Putamen (tissue), 1 donor: Measurements from ENCODE around the gene FAM222B.
A peak's percentile ranks its signal among the peaks of the same experiment; 100 is the strongest.
"Not testable (repeated sequence)": the region's sequence is repeated elsewhere in the genome, so short reads cannot be mapped to it uniquely, and the experiment has no call there.

Experiments used
- DNase-seq: peaks from one replicate; pipeline ENCODE4 v3.0.0-alpha.2; 2016; ENCODE audit warnings: low spot score

FAM222B gene

GRCh38 chr17:28871056-28871579 lies 28.5 kb upstream of the FAM222B start:
- DNase-seq, result no peak

DNA sequence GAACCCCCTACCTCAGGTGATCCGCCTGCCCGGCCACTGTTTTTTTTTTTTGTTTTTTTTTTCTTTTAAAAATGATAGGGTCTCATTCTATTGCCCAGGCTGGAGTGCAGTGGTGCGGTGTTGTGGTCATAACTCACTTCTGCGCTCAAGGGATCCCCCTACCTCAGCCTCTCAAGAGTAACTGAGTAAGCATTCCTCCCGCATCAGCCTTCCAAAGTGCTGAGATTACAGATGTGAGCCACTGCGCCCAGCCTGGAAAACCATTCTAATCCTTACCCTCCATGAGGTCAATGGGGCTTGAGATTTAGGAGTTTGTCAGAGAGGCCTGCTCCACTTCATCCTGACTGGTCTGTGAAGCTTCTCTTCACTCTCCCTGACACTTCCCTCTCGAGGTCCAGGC lies 24.7 kb upstream of the FAM222B start:
- DNase-seq, result no peak

DNA sequence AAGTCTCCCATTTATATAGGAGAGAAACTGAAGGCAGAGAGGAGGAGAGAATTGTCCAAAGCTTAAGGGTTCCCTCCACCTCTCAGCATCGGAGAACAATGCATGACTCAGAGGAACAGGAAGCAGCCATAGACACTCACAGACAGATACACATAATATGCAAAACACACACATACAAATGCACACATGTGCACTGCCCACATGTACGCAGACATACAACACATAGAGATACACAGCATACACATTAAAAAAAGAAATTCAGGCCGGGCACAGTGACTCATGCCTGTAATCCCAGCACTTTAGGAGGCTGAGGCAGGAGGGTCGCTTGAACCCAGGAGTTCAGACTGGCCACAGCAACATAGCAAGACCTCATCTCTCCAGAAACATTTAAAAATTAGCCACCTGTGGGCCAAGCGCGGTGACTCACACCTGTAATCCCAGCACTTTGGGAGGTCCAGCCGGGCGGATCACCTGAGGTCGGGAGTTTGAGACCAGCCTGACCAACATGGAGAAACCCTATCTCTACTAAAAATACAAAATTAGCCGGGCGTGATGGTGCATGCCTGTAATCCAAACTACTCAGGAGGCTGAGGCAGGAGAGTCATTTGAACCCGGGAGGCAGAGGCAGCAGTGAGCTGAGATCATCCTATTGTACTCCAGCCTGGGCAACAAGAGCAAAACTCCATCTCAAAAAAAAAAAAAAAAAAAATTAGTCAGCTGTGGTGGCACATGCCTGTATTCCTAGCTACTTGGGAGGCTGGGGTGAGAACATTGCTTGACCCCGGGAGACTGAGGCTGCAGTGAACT lies 23.6 kb upstream of the FAM222B start:
- no peak for DNase-seq

DNA sequence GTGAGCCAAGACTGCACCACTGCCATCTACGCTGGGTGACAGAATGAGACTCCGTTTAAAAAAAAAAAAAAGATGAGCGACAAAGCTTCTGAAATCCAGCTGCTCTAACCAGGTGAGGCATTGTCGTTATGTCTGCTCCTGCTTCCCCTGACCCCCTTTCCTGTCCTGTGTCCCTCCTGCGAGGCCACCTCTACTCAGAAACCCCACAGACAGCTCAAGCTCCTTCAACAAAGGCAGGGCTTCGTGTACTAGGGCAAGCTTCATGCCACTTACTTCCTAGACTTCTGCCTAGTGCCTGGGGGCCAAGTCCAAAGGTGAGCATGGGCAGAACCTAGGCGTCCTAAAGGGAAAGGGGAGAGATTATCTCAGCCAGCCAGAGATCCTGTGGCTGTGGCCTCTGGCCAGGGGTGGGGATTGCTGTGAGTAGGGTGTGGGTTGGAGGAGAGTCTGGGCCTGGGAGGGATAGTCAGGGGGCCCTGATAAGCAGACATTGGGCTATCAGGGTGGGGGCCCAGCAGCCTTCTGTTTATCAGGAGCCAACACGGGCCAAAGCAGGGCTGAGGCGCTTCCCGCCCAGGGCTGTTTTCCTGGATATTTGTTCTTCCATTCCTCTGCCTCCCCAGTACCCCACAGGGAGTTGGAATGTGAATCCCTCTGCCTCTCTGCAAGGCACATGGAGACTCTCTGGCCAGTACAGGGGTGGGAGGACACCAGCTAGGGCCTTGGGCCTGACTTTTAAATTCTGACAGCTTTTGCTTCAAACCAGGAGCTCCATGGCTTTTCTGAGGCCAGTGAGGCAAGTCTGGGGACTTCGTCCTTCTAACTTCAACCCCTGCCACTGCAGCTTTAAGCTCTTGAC lies 22.6 kb upstream of the FAM222B start:
- no peak for DNase-seq

DNA sequence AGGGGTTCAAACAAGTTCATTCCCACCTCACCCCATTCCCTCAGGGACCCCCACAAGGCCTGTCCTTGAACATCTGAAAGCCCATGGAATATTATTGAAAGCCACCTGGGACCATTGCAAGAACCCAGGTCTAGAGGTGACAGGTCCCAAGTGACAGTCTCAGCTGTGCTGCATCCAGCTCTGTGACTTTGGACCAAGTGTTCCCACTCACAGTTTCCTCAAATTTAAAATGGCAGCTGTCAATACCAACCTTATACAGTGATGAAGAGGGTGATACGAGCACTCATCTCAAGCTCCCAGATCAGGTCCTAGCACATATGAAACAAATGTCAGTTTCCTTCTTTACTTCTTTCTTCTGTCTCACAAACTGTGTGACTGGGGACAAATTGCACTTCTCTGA lies 21.4 kb upstream of the FAM222B start:
- DNase-seq, result no peak

GRCh38 chr17:28862561-28862960 lies 20.0 kb upstream of the FAM222B start:
- no peak for DNase-seq

DNA sequence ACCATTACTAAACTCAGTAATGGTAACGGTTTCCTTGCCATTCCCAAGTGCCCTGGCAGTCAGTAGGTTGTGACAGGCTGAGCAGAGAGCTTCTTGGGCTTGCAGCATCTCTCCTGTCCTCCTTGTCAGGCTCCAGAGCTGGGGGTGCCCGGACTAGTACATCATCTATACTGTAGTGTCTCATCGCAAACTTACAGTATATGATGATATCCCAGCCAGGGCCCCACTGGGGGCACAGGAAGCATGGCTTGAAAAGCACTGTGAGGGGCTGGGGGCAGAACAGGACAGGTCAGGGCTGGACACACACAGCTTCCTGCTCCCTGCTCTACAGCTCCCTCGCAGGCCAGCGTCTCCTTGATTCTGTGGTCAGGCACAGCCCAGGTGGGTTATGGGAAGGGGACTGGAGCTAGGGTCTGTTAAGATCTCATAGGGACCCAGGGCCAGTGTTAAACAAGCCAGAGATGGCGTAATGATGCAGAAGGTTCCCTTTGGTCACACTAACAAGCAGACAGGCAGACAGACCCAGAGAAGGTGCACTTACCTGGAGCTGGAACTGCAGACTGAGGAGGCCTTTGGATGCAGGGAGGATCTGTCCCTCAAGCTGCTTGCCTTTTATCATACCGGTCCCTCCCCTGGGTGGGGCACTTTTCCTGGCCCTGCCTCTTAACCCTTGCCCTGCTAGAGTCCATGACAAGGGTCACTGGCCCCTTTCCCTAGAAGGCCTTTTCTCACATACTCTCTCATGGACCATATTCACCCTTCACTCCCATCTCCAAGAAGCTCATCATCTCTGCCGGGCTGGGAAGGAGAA lies 19.0 kb upstream of the FAM222B start:
- no peak for DNase-seq

GRCh38 chr17:28860363-28860808 lies 17.8 kb upstream of the FAM222B start:
- DNase-seq, result no peak

GRCh38 chr17:28858801-28859355 lies 16.3 kb upstream of the FAM222B start:
- DNase-seq, result no peak

DNA sequence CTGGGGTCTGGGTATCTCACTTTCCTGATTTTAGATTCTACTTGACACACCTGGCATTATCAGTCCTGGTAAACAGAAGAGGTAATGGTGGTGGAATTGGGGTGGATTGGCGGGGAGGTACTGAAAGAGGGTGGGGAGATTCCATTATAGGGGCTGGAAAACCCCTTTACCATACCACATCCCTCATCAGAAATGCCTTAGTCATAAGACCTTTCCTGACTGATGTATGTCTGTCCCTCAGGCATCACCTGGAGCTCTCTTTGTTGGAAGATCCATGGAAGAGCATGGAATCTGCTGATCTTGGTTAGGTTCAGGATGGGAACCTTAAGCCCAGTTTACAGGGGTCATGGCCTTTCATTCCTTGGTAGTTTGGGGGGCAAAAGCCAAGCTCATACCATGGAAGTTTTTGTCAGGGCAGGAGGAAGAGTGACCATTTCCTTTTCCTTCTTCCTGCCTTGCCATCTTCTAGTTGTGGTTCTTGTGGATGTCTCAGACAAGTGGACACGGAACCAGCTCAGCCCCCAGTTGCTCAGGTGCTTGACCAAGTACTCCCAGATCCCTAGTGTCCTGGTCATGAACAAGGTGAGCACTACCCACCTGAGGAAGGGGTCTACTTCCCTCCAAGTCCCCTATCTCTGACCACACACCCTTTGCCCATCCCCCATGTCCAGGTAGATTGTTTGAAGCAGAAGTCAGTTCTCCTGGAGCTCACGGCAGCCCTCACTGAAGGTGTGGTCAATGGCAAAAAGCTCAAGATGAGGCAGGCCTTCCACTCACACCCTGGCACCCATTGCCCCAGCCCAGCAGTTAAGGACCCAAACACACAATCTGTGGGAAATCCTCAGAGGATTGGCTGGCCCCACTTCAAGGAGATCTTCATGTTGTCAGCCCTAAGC lies 15.6 kb upstream of the FAM222B start:
- no peak for DNase-seq

GRCh38 chr17:28856028-28856574 lies 13.5 kb upstream of the FAM222B start:
- DNase-seq, result no peak

GRCh38 chr17:28855336-28855679 lies 12.7 kb upstream of the FAM222B start:
- DNase-seq, result no peak

- DNase-seq, result peak; percentile 90
These were observed 12.1 kb upstream of the FAM222B start, which contains the start of gene ERAL1 for GRCh38 chr17:28854457-28855335. Gene ERAL1 (plus strand): TSS chr17:28855016. CDS start chr17:28855035, 19 bp downstream.

DNA sequence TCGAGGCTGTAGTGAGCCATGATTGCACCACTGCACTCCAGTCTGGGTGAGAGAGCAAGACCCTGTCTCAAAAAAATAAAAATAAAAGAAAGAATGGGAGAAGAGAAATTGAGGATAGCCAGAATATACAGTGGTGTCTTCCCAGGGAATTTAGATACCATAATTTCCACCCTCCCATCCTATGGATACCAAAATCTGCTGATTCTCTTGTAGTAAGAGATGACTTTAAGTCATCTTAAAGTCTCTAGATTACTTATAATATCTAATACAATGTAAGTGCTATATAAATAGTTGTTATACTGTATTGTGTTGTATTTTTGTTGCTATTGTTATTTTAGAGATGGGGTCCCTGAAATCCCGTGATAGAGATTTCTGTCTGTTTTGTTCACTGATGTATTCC lies 10.7 kb upstream of the FAM222B start:
- no peak for DNase-seq

DNA sequence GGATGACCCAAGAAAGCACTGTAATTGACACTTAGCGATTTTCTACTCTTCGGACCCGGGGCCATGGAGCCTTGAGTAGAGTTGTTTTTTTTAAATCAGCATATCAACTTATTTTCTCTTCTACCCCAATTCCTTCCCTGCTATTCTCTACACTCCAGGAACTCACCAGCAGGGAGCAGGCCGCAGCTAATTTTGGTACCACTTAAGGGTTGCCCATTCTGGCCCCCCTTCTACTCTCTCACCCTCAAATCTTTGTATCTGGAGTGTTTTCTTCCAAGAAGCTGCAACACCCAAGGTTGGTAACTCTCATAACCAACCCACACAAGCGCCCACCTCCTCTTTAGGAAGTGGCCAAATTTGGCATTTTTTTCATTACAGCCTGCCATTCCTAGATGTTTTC lies 6.7 kb upstream of the FAM222B start:
- DNase-seq, result no peak

GRCh38 chr17:28848667-28849066 lies 6.1 kb upstream of the FAM222B start:
- not testable (repeated sequence) for DNase-seq

DNA sequence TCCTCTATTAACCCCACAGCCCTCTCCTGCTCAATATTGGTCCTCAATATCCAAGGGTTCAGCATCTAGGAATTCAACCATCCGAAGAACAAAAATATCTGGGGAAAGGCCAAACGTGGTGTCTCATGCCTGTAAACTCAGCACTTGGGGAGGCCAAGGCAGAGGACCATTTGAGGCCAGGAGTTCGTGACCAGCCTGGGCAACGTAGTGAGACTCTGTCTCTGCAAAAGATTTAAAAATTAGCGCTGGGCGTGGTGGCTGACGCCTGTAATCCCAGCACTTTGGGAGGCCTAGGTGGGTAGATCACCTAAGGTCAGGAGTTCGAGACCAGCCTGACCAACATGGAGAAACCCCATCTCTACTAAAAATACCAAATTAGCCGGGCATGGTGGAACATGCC lies 4.1 kb upstream of the FAM222B start:
- not testable (repeated sequence) for DNase-seq

DNA sequence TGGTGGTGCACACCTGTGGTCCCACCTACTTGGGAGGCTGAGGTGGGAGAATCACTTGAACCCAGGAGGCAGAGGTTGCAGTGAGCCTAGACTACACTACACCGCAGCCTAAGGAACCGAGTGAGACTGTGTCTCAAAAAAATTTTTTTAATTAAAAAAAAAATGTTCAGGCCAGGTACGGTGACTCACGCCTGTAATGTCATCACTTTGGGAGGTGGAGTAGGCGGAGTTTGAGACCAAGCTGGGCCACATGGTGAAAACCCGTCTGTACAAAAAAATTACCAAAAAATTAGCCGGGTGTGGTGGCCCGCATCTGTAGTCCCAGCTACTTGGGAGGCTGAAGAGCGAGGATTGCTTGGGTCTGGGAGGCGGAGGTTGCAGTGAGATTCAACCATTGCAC lies 3.6 kb upstream of the FAM222B start:
- DNase-seq, result no peak

GRCh38 chr17:28843816-28844148 lies 1.2 kb upstream of the FAM222B start:
- DNase-seq, result no peak

GRCh38 chr17:28841901-28842281 lies 699 bp downstream of the FAM222B start:
- no peak for DNase-seq
